Measurements from ENCODE around the gene SSRP1. TPM values are rescaled to one million over a fixed set of nuclear protein-coding genes. Genes with fewer than 3 reads are reported as not detected.

SSRP1 gene
- total and polyA plus RNA-seq, 12 donors: 25.3 to 106 (median 56.9) TPM

- WGBS, 4 donors: 92 to 97% (median 95%) methylated on average over 9 of the region's 9 CpGs
- Histone ChIP-seq H3K27ac (no peak overlapping the region), H3K27me3 (no peaks in the 10 kb centered on the region), H3K4me3 (no peak overlapping the region), H3K9me3 (replicated peaks in 1 of 3) (no peaks in the 10 kb centered on the region), H3K36me3 (replicated peaks in 1 of 2) (peaks cover 0 to 76% of the 10 kb centered on the region in 2 donors), H3K4me1 (replicated peaks in 1 of 2) (peaks cover 10 to 22% of the 10 kb centered on the region in 2 donors)
- intact Hi-C loops (cut with DNase I): no loop called here
- TF ChIP-seq POLR2A (IDR thresholded peaks at IDR 0.05): no peak
- no peak for TF ChIP-seq CTCF (IDR thresholded peaks at IDR 0.05)
- DNase-seq: no peak
These were observed 5.7 kb downstream of the SSRP1 start for GRCh38 chr11:57330029-57330428.

GRCh38 chr11:57327721-57328120, 8.0 kb downstream of the SSRP1 start:
- no peaks in the 10 kb centered on the region for H3K9me3 ChIP-seq (replicated peaks in 1 of 3)
- H3K36me3 ChIP-seq (replicated peaks in 1 of 2): peaks cover 0 to 63% of the 10 kb centered on the region in 2 donors
- peaks cover 19 to 27% of the 10 kb centered on the region in 2 donors for H3K4me1 ChIP-seq (replicated peaks in 1 of 2)
- peak overlapping the region in 1 of 5 donors; percentile 7 for H3K27ac ChIP-seq
- DNase-seq: no peak
- intact Hi-C loops (cut with DNase I): no loop called here
- H3K4me3 ChIP-seq: no peak overlapping the region
- TF ChIP-seq POLR2A (IDR thresholded peaks at IDR 0.05) (no peak), CTCF (IDR thresholded peaks at IDR 0.05) (no peak)
- 93 to 98% (median 97%) methylated on average over 5 of the region's 5 CpGs for WGBS, 4 donors
- H3K27me3 ChIP-seq: no peaks in the 10 kb centered on the region

- peak overlapping the region in 2 of 4 donors; percentile 79 to 92 for H3K4me3 ChIP-seq
- DNase-seq: peak in 5 of 7 donors; percentile 72 to 92 (median 81)
- 8 to 15% (median 12%) methylated on average over 5 to 6 of the region's 6 CpGs for WGBS, 4 donors
These were observed 10.0 kb downstream of the SSRP1 start for GRCh38 chr11:57325735-57326048.

More at GRCh38 chr11:57325735-57326048, 10.0 kb downstream of the SSRP1 start:
- Histone ChIP-seq H3K27ac (peak overlapping the region; percentile 82 to 100 (median 98)), H3K36me3 (replicated peaks in 1 of 2) (peaks cover 0 to 44% of the 10 kb centered on the region in 2 donors), H3K27me3 (no peaks in the 10 kb centered on the region), H3K9me3 (replicated peaks in 1 of 3) (no peaks in the 10 kb centered on the region), H3K4me1 (replicated peaks in 1 of 2) (peaks cover 38 to 46% of the 10 kb centered on the region in 2 donors)
- intact Hi-C loops (cut with DNase I): no loop called here
- TF ChIP-seq CTCF (IDR thresholded peaks at IDR 0.05) (no peak), POLR2A (IDR thresholded peaks at IDR 0.05) (peak; percentile 6 to 29)

Measured in adrenal gland (tissue), 12 donors.